VCaP (cell line): ENCODE results near the gene APOM.

ENCODE experiments used
- H3K27ac ChIP-seq: fragments of 450-650 bp; 2 replicates; pipeline ENCODE4 v1.5.1; 2017
- CTCF ChIP-seq: fragments of 450-650 bp; conservative IDR thresholded peaks from 2 replicates; pipeline ENCODE4 v1.5.1; 2017; ENCODE audit warnings: mild to moderate bottlenecking, moderate library complexity

The APOM gene

DNA sequence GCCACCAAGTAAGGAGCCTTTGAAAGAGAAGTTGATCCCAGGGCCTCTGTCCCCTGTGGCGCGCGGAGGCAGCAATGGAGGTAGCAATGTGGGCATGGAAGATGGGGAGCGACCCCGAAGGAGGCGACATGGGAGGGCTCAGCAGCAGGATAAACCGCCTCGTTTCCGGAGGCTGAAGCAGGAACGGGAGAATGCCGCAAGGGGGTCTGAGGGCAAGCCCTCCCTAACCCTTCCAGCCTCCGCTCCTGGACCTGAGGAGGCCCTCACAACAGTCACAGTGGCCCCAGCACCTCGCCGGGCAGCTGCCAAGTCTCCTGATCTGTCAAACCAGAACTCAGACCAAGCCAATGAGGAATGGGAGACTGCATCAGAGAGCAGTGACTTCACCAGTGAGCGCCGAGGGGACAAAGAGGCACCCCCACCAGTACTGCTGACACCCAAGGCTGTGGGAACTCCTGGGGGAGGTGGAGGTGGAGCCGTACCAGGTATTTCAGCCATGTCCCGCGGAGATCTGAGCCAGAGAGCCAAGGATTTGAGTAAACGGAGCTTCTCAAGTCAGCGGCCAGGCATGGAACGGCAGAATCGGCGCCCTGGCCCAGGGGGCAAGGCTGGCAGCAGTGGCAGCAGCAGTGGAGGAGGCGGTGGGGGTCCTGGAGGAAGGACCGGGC is 23.3 kb upstream of the APOM start:
- peak overlapping the region; percentile 33 for H3K27ac ChIP-seq
- TF ChIP-seq CTCF: no peak

GRCh38 chr6:31633447-31633846 is 22.2 kb upstream of the APOM start:
- TF ChIP-seq CTCF: no peak
- H3K27ac ChIP-seq: peak overlapping the region; percentile 33; the same call in 1 of the 2 replicates

DNA sequence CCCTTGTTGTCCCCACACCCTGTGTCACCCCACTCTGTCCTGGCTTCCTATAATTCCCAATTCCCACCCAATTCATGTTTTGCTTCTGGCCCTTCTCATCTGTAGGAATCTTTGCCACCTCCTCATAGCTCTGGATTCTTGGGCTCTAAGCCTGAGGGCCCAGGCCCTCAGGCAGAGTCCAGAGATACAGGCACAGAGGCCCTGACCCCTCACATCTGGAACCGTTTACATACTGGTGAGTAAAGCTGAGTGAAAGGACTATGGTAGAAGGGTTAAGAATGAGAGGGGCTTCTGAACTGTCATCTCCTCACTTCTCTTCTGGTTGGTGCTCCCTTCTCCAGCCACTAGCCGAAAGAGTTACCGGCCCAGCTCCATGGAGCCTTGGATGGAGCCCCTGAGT is 21.6 kb upstream of the APOM start:
- TF ChIP-seq CTCF: no peak
- H3K27ac ChIP-seq: peak overlapping the region; percentile 33; the same call in 1 of the 2 replicates

DNA sequence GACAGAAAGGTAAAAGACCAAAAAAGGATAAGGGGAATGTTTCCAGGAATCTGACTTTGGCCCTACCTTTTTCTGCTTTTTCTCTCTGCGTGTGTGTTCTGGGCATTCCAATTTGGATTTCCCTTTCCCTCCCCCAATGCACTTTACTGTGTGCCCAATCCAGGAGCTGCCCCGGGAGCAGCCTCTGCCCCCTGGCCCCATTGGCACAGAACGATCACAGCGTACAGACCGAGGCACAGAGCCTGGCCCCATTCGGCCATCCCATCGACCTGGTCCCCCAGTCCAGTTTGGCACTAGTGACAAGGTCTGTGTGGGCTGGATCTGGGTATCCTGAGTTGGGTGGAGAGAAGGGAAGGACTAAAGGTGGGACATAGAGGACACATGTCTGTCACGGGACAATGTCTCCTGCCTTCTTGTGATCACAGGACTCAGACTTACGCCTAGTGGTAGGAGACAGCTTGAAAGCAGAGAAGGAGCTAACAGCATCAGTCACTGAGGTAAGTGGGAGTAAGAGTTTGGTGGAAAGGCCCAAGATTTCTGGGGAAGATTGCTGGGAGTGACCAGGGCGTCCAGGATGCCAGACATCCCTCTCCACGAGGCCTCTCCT is 20.6 kb upstream of the APOM start:
- H3K27ac ChIP-seq: no peak overlapping the region; the same call in 1 of the 2 replicates
- TF ChIP-seq CTCF: no peak

DNA sequence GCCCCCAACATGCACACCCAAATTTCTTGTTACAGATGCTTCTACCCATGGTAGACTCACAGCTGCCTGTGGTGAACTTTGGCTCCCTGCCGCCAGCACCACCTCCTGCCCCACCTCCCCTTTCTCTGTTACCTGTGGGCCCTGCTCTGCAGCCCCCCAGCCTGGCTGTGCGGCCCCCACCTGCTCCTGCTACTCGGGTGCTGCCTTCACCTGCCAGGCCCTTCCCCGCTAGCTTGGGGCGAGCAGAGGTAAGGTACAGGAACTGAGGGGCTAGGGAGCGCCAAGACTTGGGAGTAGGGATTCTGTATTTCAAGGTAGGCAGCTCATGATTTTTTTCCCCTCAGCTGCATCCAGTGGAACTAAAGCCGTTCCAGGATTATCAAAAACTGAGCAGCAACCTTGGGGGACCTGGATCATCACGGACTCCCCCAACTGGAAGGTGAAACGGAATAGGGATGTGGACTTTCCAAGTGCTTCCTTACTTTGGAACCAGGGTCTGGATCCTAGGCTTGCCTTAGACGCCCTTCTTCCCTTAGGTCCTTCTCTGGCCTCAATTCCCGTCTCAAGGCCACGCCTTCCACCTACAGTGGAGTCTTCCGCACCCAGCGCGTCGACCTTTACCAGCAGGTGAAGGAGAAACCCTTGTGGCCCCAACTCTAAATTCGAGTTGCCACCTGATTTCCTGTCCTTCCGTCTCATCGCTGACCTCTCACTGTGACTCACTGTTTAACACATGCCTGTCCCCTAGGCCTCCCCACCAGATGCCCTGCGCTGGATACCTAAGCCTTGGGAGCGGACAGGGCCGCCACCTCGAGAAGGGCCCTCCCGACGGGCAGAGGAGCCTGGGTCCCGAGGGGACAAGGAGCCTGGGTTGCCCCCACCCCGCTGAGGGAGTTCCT is 18.7 kb upstream of the APOM start:
- H3K27ac ChIP-seq: no peak overlapping the region
- no peak for TF ChIP-seq CTCF

DNA sequence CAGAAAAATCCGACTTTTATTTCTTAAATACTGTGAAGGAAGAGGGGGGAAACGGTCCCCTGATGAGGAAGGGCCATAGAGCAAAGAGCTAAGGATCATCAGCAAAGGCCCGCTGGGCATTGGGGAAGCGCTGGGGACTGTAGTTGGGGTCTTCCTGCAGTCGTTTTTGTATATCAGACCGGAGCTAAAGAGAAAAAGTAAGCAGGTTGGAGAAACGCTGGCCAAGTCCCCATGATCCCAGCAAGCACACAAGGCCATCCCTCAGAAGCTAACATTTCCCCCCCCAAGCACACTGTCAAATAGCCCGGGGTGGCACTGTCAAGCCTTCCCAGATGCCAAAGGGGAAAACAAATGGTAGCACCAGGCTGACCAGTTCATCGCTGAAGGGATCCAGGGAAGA is 16.7 kb upstream of the APOM start:
- H3K27ac ChIP-seq: no peak overlapping the region
- TF ChIP-seq CTCF: no peak

DNA sequence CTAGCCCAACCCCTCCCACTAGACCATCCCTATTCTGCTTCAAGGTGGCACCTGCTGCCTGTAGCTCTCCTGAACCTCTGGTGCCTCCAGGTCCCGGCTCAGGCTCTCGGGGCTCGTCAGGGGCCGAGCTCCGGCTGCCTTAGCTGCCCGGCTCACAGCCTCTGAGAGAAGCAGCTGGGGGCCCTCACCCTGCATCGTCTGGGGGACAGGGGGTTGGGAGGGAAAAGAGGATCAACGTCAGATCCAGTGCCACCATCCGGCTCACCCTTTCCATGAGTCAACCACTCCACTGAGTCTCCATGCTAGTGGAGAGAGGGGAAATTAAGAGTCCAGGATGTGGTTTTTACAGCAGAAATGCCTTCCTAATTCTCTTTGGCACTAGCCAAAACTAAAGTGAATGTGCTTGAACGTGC is 16.2 kb upstream of the APOM start:
- no peak overlapping the region for H3K27ac ChIP-seq
- no peak for TF ChIP-seq CTCF
